Amniotic epithelial cell (primary cell): ENCODE data around the gene LPO.

ENCODE experiments used
- DNase-seq: peaks from one replicate; pipeline ENCODE4 v3.0.0-alpha.2; 2010; ENCODE audit warnings: low read depth

LPO gene

DNA sequence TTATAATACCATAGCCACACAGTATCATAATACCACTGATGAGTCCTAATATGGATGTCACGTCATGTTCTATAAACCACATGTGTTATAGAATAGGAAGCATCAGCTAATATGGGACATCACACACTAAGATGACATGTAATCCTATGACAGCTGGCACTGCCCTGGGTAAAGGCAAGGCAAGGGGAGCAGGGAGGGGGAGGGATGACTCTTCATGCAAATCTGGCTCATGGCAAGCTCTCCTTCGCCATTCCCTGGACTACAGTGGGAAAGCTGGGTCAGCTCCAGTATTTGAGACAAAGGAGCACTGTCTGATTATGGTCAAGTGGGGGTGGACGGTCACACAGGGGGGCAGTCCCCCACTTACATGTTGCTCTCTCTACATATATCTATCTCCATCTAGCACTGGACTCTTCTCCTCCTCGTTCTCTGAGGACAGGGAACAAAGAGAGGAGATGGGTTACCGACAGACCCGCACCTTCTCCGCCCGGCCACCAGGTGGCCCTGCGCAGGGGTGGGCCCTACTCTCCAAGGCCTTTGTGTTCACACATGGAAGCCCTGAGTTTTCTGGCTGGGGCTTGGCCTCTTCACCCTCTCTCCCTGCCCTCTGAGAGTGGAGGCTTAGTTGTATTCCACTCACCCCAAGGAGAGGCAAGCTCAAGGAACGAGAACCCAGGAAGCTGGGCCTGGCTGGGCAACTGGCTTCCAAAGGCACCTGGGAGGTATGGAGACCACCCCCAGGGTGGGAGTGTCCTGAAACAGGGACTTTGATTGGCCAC is 65.8 kb downstream of the LPO start:
- DNase-seq = peak; percentile 16

DNA sequence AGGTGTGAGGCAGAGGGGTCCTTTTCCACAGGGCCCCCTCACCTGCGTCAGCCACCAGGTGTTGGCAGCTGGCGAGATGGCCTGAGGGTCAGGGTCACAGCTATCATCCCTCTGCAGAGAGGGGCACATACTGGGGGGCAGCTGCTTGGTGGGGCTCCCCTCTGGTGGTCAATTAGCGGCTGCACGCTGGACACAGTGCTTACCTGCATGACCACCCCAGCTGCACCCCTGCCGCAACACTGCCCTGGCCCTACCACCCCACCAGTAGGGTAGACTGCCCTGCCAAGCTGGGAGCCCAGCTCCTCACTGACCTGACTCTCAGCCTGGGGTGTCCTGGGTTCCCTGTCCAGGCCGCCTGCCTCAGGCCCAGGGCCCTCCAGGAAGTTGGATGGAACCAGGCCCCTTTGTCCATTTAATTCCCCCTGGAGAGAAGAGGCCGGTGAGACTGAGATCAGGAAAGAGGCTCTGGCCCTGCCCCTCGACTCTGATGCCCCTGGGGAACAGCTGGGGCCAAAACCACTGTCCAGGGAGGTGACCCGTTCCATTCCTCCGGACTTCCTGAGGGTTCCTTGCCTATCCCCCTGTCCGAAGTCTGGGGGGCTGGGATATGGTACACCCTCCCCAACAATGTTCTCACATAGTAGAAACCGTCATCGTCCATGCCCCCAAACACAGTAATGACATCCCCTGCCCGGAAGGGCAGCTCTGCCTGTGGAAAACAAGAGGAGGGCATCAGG is 66.5 kb downstream of the LPO start:
- DNase-seq = no peak

GRCh38 chr17:58305626-58306025 is 67.2 kb downstream of the LPO start:
- no peak for DNase-seq

- DNase-seq = no peak
Measured at GRCh38 chr17:58306131-58306951, 68.0 kb downstream of the LPO start.

DNA sequence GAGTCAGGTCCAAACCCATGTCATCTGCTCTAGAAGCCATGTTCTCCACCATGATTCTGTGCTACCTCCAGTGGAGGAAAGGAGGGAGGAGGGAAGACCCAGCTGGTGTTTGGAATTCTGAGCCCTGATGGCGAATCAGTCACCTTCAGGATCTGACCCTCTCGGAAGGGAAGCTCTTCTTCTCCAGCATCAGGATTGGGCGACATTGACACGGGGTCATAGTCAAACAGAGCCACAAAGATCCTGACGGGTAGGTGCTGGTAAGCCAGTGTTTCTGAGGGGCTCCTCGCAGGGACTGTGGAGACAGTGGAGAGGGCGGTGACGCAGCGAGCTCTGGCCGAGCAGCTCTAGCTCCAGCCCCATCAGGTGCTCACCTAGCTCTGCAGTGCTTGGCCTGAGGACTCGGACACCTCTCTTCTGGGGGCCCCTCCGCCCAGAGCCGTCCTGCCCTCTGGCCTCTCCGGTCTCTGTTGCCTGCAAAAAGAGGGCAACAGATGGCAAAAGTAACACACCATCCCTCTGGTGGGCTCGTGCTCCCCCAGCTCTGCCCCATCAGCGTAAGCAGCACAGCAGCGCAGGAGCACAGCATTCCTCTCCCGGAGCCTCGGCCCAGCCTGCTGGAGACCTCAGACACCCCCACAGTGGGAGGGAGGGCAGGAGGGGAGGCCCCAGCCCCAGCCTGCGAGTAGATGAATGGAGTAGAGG is 69.2 kb downstream of the LPO start:
- no peak for DNase-seq

GRCh38 chr17:58308173-58308984 is 70.0 kb downstream of the LPO start:
- DNase-seq = no peak

DNA sequence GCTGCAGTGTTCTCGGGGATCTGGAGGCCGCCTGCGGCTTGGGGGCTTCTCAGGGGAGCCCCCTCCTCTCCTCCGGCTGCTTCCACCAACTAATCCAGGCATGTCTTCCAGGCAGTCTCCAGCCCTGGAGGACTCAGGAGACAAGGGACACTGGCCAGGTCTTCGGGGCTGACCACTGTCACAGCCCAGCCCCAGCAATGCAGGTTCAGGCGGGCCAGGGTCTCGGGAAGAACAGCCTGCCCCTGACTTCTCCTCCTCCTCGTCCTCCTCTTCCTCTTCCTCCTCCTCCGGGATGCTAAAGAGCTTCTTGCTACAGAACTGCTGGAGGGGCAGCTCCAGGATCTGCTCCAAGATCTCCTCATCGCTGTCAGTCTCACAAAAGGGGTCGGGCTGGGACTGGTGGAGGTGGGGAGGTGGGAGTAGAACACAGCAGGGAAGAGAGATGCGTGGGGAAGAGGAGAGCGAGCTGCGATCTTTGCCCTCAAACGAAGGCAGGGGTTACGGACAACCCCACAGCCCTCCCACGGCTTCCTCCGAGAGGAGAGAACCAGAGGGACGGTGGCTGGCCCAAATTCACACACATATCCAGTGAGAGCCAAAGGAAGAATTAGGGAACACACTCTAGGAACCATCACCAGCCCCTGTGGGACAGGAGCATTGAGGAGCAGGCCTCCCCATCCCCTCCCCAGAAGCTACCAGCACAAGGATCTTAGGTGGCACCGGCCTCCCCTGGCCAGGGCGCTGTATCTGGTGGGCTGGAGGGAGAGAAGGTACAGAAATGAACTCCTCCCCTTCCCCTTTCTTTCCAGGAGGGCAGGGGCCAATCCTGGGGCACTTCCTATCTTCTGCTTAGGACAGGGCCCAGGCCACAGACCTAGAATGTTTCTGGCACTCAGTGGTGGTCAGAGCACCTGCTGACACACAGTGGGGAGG is 70.9 kb downstream of the LPO start:
- no peak for DNase-seq

DNA sequence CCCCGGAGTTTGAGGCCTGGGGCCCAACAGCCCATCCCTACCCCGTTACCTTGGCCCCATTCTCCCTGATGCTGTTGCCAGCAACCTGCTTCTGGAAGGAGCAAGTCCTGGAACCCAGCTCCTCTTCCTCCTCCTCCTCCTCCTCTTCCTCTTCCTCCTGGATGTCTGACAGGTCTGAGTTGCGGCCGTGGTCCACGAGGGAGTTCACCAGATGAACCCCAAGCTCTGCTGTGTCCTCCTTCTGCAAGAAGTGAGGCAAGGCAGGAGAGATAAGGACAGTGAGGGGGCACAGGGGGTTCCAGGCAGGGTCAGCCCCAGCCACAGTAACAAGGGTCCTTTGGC is 71.5 kb downstream of the LPO start:
- DNase-seq = no peak

DNA sequence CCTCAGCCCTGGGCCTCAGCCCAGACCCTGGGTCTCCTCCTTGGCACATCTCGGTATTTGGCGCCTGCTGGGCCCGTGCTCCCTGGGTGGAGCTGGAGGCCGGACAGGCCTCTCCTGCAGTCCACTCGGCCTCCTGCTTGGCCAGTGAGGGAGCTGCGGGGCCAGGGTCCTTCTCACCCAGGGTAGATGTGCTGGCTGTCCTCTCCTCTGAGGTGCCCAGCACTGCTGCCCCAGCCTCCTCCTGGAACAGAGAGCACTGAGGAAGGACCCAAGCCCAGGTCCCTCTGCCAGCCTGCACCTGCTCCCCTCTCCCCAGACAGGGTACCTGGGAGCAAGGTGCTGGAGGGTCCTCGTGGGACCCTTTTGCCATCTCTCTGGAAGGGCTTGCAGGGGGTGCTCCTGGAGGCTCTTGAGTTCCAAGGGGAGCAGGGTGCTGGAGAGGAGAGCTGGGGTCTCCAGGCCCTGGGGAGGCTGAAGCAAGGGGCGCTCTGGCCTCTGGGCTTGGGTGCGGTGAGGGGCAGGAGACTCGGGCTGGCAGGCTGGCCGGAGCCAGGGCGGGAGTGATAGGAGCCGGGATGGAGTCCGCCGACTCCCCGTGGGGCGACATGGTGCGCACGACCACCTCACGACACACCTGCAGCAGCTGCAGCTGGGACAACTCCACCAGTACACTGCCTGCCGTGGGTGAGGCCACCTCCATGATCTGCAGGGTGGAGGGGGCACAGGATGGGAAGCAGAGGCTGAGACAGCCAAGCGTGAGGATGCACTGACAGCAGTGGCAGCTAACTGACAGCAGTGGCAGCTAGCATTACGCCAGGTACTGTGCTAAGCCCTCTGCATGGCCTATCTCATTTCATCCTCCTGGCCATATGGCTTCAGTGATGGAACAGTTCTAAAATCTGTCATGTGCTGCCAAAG is 72.4 kb downstream of the LPO start:
- DNase-seq = no peak

- no peak for DNase-seq
Measured at GRCh38 chr17:58311429-58311894, 73.1 kb downstream of the LPO start.

GRCh38 chr17:58312021-58312630 is 73.7 kb downstream of the LPO start:
- DNase-seq = no peak

DNA sequence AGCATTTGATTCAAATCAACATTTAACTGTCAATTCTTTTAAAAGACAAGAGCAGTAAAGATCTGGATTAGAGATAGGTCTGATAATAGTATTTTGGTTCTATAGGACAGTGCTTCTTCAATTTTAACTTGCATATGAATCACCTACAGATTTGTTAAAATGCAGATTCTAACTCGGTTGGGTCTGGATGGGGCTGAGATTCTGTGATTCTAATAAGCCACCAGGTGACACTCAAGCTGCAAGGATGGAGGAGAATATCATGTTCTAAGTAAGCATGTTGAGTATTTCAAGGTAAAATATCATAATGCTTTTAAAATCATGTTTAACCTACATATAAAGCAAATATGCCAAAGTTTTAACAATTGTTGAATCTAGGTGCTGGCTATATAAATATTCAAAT is 74.4 kb downstream of the LPO start:
- DNase-seq = no peak

DNA sequence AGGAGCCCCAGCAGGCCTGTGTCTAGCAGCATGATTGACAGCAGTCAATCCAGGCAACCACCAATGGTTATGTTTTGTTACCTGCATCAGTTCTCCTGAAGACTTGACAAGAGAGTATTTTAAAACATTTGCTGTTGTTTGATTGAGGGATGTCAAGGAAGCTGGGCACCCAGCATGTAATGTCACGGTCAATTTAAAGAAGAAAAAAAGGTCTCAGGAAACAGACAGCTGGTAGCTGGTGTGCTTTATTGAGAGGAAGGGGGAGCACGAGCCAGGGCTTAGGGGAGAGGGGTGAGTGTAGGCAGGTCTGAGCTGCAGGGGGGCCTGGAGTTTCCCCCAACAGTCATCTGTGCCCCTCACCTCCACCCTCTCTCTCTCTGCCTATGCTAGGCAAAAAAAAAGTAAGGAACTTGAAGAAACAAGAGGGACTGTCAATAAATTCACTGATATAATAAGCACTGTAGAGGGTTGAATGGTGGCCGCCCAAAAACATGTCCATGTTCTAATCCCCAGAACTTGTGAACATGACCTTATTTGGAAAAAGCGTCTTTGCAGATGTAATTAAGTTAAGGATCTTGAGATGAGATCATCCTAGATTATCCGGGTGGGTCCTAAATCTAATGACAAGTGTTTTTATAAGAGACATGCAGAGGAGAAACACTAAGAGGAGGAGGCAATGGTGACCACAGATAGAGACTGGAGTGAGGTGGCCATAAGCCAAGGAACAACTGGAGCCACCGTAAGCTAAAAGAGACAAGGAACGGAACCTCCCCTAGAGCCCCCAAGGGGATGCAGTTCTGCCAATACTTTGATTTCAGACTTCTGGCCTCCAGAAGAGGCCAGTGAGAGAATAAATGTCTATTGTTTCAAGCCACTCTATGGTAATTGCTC is 75.7 kb downstream of the LPO start:
- no peak for DNase-seq

DNA sequence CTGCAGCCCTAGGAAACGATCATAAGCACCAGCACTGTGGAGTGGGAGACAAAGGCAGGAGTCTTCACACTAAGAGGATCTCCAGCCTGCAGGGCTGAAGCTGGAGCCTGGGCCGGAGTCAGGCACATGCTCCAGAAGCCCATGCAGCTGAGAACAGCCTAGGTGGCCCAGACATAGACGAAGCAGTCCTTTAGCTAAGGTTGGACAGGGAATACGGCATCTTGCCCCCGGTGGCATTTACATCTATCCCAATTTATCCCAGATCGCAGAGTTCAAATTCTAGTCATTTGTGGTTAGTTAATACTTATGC is 76.3 kb downstream of the LPO start:
- DNase-seq = no peak

- DNase-seq = no peak
Measured at GRCh38 chr17:58315281-58315711, 76.9 kb downstream of the LPO start.

- no peak for DNase-seq
Measured at GRCh38 chr17:58315750-58316149, 77.4 kb downstream of the LPO start.

DNA sequence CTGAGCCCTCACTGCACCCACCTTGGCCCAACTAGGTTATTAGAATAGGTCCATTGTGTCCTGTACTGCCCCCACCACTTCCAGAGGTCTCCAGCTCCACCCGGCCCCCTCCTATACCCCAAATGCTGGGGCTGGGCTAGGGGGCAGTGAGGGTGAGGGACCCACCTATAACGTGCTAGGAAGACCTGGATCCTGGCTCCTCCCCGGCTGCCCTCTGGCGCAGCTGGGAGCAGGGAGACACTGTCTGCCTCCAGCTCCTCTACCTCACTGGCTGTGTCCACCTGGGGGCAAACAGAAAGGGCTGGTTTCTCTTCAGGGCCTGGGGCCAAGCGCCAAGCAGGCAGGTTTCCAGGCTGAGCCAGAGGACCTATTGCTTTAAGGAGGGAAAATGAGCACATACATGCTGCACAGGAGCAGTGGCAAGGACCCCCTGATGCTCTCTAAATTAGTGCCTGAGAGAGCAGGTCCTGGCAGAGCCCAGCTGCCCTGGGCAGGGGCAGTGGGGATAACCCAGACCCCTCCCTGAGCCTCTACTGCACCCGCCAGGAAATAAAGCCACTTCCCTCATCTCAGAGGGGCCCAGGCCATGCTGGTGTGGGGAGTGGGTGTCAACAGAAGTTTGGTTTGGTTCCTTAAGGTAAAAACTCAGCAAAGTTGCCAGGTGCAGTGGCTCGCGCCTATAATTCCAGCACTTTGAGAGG is 78.0 kb downstream of the LPO start:
- no peak for DNase-seq
